T-helper 2 cell (primary cell): ENCODE data around the gene CACNA1A.

Experiments
- DNase-seq, 5 experiments: peaks; one replicate each; pipeline versions ENCODE4 v3.0.0 to v3.0.0-alpha.2; 2012 to 2022

CACNA1A gene

GRCh38 chr19:13159713-13160112 is 346.6 kb downstream of the CACNA1A start:
- no peak for DNase-seq
